HEK293T (cell line): ENCODE data around the gene CD177.
"Not testable (repeated sequence)": the region's sequence is repeated elsewhere in the genome, so short reads cannot be mapped to it uniquely, and the experiment has no call there.

Experiments
- CTCF ChIA-PET: fragments of 350-600 bp; formaldehyde crosslinking; extraction: SDS; loops from one replicate; lab custom pipeline; 2021; ENCODE audit warnings: antibody characterized with exemption, inconsistent platforms; lab: Yijun Ruan, JAX
- POLR2A ChIA-PET: fragments of 350-600 bp; formaldehyde crosslinking; extraction: SDS; loops from one replicate; lab custom pipeline; 2020; ENCODE audit warnings: antibody characterized with exemption, inconsistent platforms; lab: Yijun Ruan, JAX
- DNase-seq: peaks from one replicate; pipeline ENCODE4 v3.0.0; 2012; ENCODE audit warnings: mixed read lengths; ENCODE audit errors: extremely low spot score
- ARNT ChIP-seq: fragments of 450-650 bp; IDR thresholded peaks from 2 replicates; pipeline ENCODE4 v1.6.1; 2017; ENCODE audit warnings: mild to moderate bottlenecking
- BHLHE40 ChIP-seq: fragments of 450-650 bp; IDR thresholded peaks from 2 replicates; pipeline ENCODE4 v1.6.1; 2016; ENCODE audit warnings: mild to moderate bottlenecking, moderate library complexity, borderline replicate concordance
- CTBP1 ChIP-seq: fragments of 450-650 bp; IDR thresholded peaks from 2 replicates; pipeline ENCODE4 v1.6.1; 2016; ENCODE audit warnings: borderline replicate concordance
- ELF4 ChIP-seq: fragments of 450-650 bp; IDR thresholded peaks from 2 replicates; pipeline ENCODE4 v1.6.1; 2017; ENCODE audit warnings: antibody characterized with exemption
- FOXA1 ChIP-seq: fragments of 450-650 bp; IDR thresholded peaks from 2 replicates; pipeline ENCODE4 v1.6.1; 2016; ENCODE audit warnings: mild to moderate bottlenecking
- FOXK2 ChIP-seq: fragments of 450-650 bp; IDR thresholded peaks from 2 replicates; pipeline ENCODE4 v1.6.1; 2016; ENCODE audit warnings: mild to moderate bottlenecking
- FOXM1 ChIP-seq: fragments of 450-650 bp; IDR thresholded peaks from 2 replicates; pipeline ENCODE4 v1.6.1; 2017; ENCODE audit warnings: mild to moderate bottlenecking, borderline replicate concordance
- HDGF ChIP-seq: fragments of 450-650 bp; IDR thresholded peaks from 2 replicates; pipeline ENCODE4 v1.6.1; 2017; ENCODE audit warnings: antibody characterized with exemption, borderline replicate concordance
- L3MBTL2 ChIP-seq: fragments of 450-650 bp; conservative IDR thresholded peaks from 2 replicates; pipeline ENCODE4 v1.6.1; 2016; ENCODE audit warnings: mild to moderate bottlenecking
- LEF1 ChIP-seq: fragments of 450-650 bp; IDR thresholded peaks from 2 replicates; pipeline ENCODE4 v1.6.1; 2017; ENCODE audit warnings: mild to moderate bottlenecking, borderline replicate concordance
- NFRKB ChIP-seq: fragments of 450-650 bp; IDR thresholded peaks from 2 replicates; pipeline ENCODE4 v1.6.1; 2016; ENCODE audit warnings: mild to moderate bottlenecking, moderate library complexity
- PKNOX1 ChIP-seq: fragments of 450-650 bp; IDR thresholded peaks from 2 replicates; pipeline ENCODE4 v1.6.1; 2016
- SP1 ChIP-seq: fragments of 450-650 bp; IDR thresholded peaks from 2 replicates; pipeline ENCODE4 v1.6.1; 2017
- SUZ12 ChIP-seq: fragments of 450-650 bp; IDR thresholded peaks from 2 replicates; pipeline ENCODE4 v1.6.1; 2016; ENCODE audit warnings: mild to moderate bottlenecking
- TARDBP ChIP-seq: fragments of 450-650 bp; IDR thresholded peaks from 2 replicates; pipeline ENCODE4 v1.6.1; 2016
- ZNF384 ChIP-seq: fragments of 450-650 bp; IDR thresholded peaks from 2 replicates; pipeline ENCODE4 v1.6.1; 2016

CD177 gene

GRCh38 chr19:43380771-43381386, 27.4 kb downstream of the CD177 start:
- POLR2A ChIA-PET = no interaction called here
- DNase-seq = no peak
- TF ChIP-seq NFRKB (no peak), L3MBTL2 (no peak), LEF1 (no peak), ARNT (no peak), FOXM1 (no peak), FOXA1 (no peak), SUZ12 (no peak), ZNF384 (no peak), ELF4 (no peak), PKNOX1 (no peak), BHLHE40 (no peak), TARDBP (no peak), SP1 (no peak), FOXK2 (no peak), CTBP1 (no peak), HDGF (no peak)
- CTCF ChIA-PET = interaction anchor here (0.5 to 0.7 kb wide), 3 partner anchors 122 to 716 kb away, joined by 3 to 4 read pairs (median 3); no protein-coding TSS in a partner anchor

DNA sequence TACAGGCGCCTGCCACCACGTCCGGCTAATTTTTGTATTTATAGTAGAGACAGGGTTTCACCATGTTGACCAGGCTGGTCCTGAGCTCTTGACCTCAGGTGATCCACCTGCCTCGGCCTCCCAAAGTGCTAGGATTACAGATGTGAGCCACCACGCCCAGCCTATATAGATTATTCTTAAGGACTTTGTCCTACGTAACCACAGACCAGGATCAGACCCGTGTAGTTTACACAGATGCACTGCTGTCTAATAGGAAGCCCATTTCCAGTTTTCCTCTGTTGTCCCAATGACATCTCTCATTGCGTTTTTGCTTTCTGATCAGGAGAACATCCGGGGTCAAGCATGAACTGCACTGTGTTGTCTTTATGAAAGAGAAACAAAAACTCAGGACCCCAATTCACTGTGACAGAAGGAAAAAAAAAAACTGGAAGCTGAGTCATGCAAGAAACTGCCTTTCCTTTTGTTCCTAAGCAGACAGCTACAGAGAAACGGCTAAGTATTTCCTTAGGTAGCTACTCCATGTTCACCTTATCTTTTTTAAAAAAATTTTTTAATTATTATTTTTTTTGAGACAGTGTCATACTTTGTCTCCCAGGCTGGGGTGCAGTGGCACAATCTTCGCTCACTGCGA, 29.2 kb downstream of the CD177 start:
- DNase-seq, POLR2A ChIA-PET, CTCF ChIA-PET: not testable (repeated sequence)

GRCh38 chr19:43383254-43383653, 29.8 kb downstream of the CD177 start:
- CTCF ChIA-PET, DNase-seq, POLR2A ChIA-PET: not testable (repeated sequence)

DNA sequence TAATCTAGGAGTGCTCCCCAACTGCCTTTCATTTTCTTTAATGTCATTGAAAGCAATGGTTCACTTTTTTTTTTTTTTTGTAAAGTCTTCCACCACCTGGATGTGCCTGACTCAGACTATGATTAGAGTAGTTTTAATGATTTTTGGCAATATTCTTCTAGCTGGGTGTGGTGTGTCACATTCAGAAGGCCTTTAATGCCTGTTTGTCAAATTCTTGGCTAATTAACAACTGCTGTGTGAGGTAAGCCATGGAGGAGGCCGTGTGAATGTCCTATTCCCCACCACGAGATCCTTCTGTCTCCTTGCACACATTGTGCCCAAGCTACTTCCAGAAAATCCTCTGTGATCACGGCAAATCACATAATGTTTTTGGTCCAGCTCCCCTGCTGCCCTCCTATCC, 30.3 kb downstream of the CD177 start:
- CTCF ChIA-PET, POLR2A ChIA-PET, DNase-seq: not testable (repeated sequence)

DNA sequence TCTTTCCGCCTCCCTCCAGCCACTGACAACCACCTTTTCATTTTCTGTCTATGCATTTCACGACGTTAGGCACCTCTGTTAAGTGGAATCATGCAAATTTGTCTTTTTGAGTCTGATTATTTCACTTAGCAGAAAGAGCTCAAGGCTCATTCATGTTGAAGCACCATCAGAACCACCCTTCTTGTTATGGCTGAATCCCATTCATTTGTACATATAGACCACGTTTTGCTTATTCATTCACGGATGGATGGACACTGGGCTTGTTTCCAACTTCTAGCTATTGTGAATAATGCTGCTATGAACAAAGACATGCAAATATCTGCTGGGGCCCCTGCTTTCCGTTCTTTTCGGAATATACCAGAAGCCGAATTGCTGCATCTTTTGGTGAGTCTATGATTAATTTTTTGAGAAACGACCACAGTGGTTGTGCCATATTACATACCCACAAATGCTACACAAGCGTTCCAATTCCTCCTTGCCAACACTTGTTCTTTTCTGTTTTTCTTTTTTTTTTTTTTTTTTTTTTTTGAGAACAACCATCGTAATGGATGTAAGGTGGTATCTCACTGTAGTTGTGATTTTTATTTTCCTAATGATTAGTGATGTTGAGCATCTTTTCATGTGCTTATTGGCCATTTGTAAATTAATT, 37.5 kb downstream of the CD177 start:
- POLR2A ChIA-PET, DNase-seq, CTCF ChIA-PET: not testable (repeated sequence)

GRCh38 chr19:43391552-43391935, 38.1 kb downstream of the CD177 start:
- DNase-seq, CTCF ChIA-PET, POLR2A ChIA-PET: not testable (repeated sequence)

DNA sequence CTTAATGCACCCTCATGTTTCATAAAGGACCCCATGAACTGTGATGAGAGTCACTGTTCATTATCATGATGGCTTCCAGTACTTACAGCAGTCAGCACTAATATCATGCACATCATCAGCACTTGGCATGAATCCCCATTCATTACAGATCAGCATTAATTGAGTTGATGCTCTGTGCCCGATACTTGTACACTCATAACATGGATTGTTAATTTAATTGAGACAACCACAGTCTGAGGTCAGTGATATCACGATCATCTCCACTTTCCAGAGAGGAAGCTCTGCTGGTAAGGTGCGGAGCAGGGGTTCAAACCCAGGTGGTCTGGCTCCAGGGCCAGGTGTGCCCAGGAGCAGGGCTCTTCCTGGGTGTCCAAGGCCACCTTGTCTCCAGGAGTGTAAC, 40.0 kb downstream of the CD177 start:
- DNase-seq, CTCF ChIA-PET, POLR2A ChIA-PET: not testable (repeated sequence)

GRCh38 chr19:43395561-43395960, 42.1 kb downstream of the CD177 start:
- no peak for DNase-seq
- CTCF ChIA-PET = no interaction called here
- POLR2A ChIA-PET = no interaction called here
- TF ChIP-seq FOXM1 (no peak), LEF1 (no peak), BHLHE40 (no peak), L3MBTL2 (no peak), HDGF (no peak), ZNF384 (no peak), ELF4 (no peak), FOXK2 (no peak), SP1 (no peak), TARDBP (no peak), SUZ12 (no peak), PKNOX1 (no peak), ARNT (no peak), FOXA1 (no peak), CTBP1 (no peak), NFRKB (no peak)
